ENCODE results near the gene PDS5A.

GRCh38 chr4:39908284-39908683, 69.4 kb downstream of the PDS5A start:
- TF ChIP-seq POLR2AphosphoS5 (IDR thresholded peaks at IDR 0.05; ENCODE audit: low read depth, low read length) = no peak
- TF ChIP-seq FOXP2 (optimal IDR thresholded peaks at IDR 0.05; ENCODE audit: borderline replicate concordance, extremely low read depth, extremely low read length, insufficient read depth) = no peak
- no peak for TF ChIP-seq REST (IDR thresholded peaks at IDR 0.05; ENCODE audit: insufficient read depth in 1 of 2, low read depth in 2 of 2, low read length in 2 of 2)
- TF ChIP-seq TAF1 (IDR thresholded peaks at IDR 0.05; ENCODE audit: borderline replicate concordance, insufficient read depth, low read length) = no peak
- TF ChIP-seq SIN3A (IDR thresholded peaks at IDR 0.05; ENCODE audit: borderline replicate concordance, insufficient read depth, low read length) = no peak

All from PFSK-1 (cell line).